ENCODE measurements around the gene SOX6.

- TF ChIP-seq EP300 (conservative IDR thresholded peaks at IDR 0.05; ENCODE audit: poor library complexity, severe bottlenecking) (peak; percentile 63), REST (IDR thresholded peaks at IDR 0.05; ENCODE audit: borderline replicate concordance) (no peak), CTCF (IDR thresholded peaks at IDR 0.05; ENCODE audit: poor library complexity, severe bottlenecking) (no peak), TAF1 (IDR thresholded peaks at IDR 0.05; ENCODE audit: low read depth) (no peak), EZH2 (IDR thresholded peaks at IDR 0.05; ENCODE audit: borderline replicate concordance, insufficient read depth, low read length, poor library complexity, severe bottlenecking) (no peak), SMC3 (conservative IDR thresholded peaks at IDR 0.05; ENCODE audit: poor library complexity) (no peak), POLR2AphosphoS5 (IDR thresholded peaks at IDR 0.05) (peak; percentile 87), RAD21 (conservative IDR thresholded peaks at IDR 0.05) (no peak), MXI1 (conservative IDR thresholded peaks at IDR 0.05; ENCODE audit: poor library complexity, severe bottlenecking) (no peak)
These were observed 230.0 kb downstream of the SOX6 start for GRCh38 chr11:16126362-16126761.
